OCI-LY3 (cell line): ENCODE data around the gene KATNAL2.

Experiments used
- CTCF ChIP-seq: fragments of 200-600, 300-600 bp; sonication (generic); IDR thresholded peaks from 2 replicates; pipeline ENCODE4 v1.5.1; 2014; ENCODE audit warnings: antibody characterized with exemption, low read length, low read depth
- EZH2phosphoT487 ChIP-seq: fragments of 200-600 bp; shearing (Covaris generic); IDR thresholded peaks from 2 replicates; pipeline ENCODE4 v1.6.1; 2018; ENCODE audit warnings: antibody characterized with exemption, mixed run types, low read depth

- TF ChIP-seq CTCF (no peak), EZH2phosphoT487 (no peak)
These were observed 35.8 kb downstream of the KATNAL2 start for GRCh38 chr18:46953195-46953594.
